CD4-positive, alpha-beta T cell (primary cell): ENCODE measurements around the gene SORBS1. TPM values are rescaled to one million over a fixed set of nuclear protein-coding genes. Genes with fewer than 3 reads are reported as not detected.

Experiments
- ATAC-seq: fragments of 200-7000 bp; cut with Tn5 transposase; one replicate; pipeline ENCODE4 v1.10.0; 2022; ENCODE audit warnings: mild to moderate bottlenecking; ENCODE audit not compliant: poor library complexity
- CTCF ChIA-PET: fragments of 350-600 bp; sonication (Branson Sonifier 250); formaldehyde crosslinking; loops from one replicate; lab custom pipeline; 2021; ENCODE audit warnings: antibody characterized with exemption, inconsistent platforms; lab: Charles Lee
- POLR2A ChIA-PET: fragments of 350-600 bp; sonication (Branson Sonifier 250); formaldehyde crosslinking; loops from one replicate; lab custom pipeline; 2021; ENCODE audit warnings: antibody characterized with exemption, inconsistent platforms; lab: Charles Lee
- DNase-seq, 14 experiments: peaks; one replicate each; pipeline ENCODE4 v3.0.0-alpha.2; 2013 to 2020; ENCODE audit warnings: mixed read lengths in 2 of 14
- H3K27ac ChIP-seq, 2 donors: one replicate each; pipeline versions ENCODE4 v1.5.1 to v1.7.0; 2013; ENCODE audit warnings: low read length in 2 of 2, low read depth in 1 of 2, mild to moderate bottlenecking in 1 of 2
- H3K27me3 ChIP-seq, 2 experiments: 1 replicate in 1 of 2; 2 replicates in 1 of 2; pipeline versions ENCODE4 v1.6.1 to v1.7.0; 2013; ENCODE audit warnings: low read length in 2 of 2, control low read depth in 1 of 2, mild to moderate bottlenecking in 1 of 2, moderate library complexity in 1 of 2; ENCODE audit not compliant: insufficient read depth in 2 of 2, control insufficient read depth in 1 of 2
- H3K36me3 ChIP-seq: one replicate; pipeline ENCODE4 v1.6.1; 2013; ENCODE audit warnings: low read length, control low read depth; ENCODE audit not compliant: insufficient read depth
- H3K4me1 ChIP-seq: one replicate; pipeline ENCODE4 v1.6.1; 2013; ENCODE audit warnings: low read length, control low read depth; ENCODE audit not compliant: insufficient read depth
- H3K4me3 ChIP-seq: one replicate; pipeline ENCODE4 v1.5.1; 2013; ENCODE audit warnings: mild to moderate bottlenecking, low read length, moderate library complexity
- H3K9me3 ChIP-seq, 2 experiments: 1 replicate in 1 of 2; 2 replicates in 1 of 2; pipeline versions ENCODE4 v1.6.1 to v1.7.0; 2013; ENCODE audit warnings: low read length in 2 of 2, mild to moderate bottlenecking in 2 of 2, control low read depth in 1 of 2, moderate library complexity in 1 of 2; ENCODE audit not compliant: control insufficient read depth in 1 of 2, insufficient read depth in 1 of 2
- H3K27ac Mint-ChIP-seq: one replicate; pipeline ENCODE4 v1.8.0; 2020; ENCODE audit warnings: mixed read lengths
- H3K27me3 Mint-ChIP-seq: one replicate; pipeline ENCODE4 v1.8.0; 2021; ENCODE audit warnings: mixed read lengths
- H3K36me3 Mint-ChIP-seq: one replicate; pipeline ENCODE4 v1.8.0; 2021; ENCODE audit warnings: low read depth, mixed read lengths
- H3K4me1 Mint-ChIP-seq: one replicate; pipeline ENCODE4 v1.8.0; 2021; ENCODE audit warnings: low read depth, mixed read lengths
- H3K4me3 Mint-ChIP-seq: one replicate; pipeline ENCODE4 v1.8.0; 2020; ENCODE audit warnings: mild to moderate bottlenecking, mixed read lengths
- H3K9me3 Mint-ChIP-seq: one replicate; pipeline ENCODE4 v1.8.0; 2020; ENCODE audit warnings: mixed read lengths
- CTCF ChIP-seq: fragments of 200-600 bp; IDR thresholded peaks from one replicate; pipeline ENCODE4 v1.8.0; 2022; ENCODE audit warnings: antibody characterized with exemption, mild to moderate bottlenecking
- intact Hi-C, 2 experiments: fragments of 100-400 bp; cut with DNase I in 1 of 2; cut with micrococcal nuclease in 1 of 2; formaldehyde crosslinking; loops; one replicate each; pipeline versions ENCODE4 v1.15.1 to v1.9.0; 2023 to 2025; cut with DNase I, micrococcal nuclease
- total RNA-seq, 174 experiments: library from RNA in 2 of 174; stranded (reverse) in 2 of 174; gene quantifications; one replicate each; pipeline ENCODE4 v1.2.3 and lab custom pipeline; 2021 to 2026

The SORBS1 gene
- total RNA-seq, 2 experiments from 2014 or later, result 1.4 to 1.8 TPM

- H3K4me1 ChIP-seq, result no peaks in the 10 kb centered on the region
- H3K9me3 ChIP-seq, result no peaks in the 10 kb centered on the region
- Mint-ChIP-seq H3K9me3 (no peaks in the 10 kb centered on the region), H3K27ac (no peak overlapping the region), H3K36me3 (peaks cover 53% of the 10 kb centered on the region), H3K4me1 (no peaks in the 10 kb centered on the region), H3K4me3 (no peak overlapping the region), H3K27me3 (no peaks in the 10 kb centered on the region)
- intact Hi-C loops, result loop anchor here in 1 of 2 experiments (10.0 kb wide), 1 partner anchor 360 kb away; no protein-coding TSS in a partner anchor
- H3K27ac ChIP-seq, result no peak overlapping the region
- ChIA-PET CTCF (interaction anchor here (1.4 kb wide), 1 partner anchor 175 kb away, joined by 4 read pairs; no protein-coding TSS in a partner anchor), POLR2A (interaction anchor here (1.6 kb wide), 1 partner anchor 89 kb away, joined by 3 read pairs; the partner anchor contains the start of gene TCTN3)
- no peak for TF ChIP-seq CTCF
- no peaks in the 10 kb centered on the region for H3K27me3 ChIP-seq
- H3K4me3 ChIP-seq, result no peak overlapping the region
- no peak for DNase-seq
- peaks cover 35% of the 10 kb centered on the region for H3K36me3 ChIP-seq
- no peak for ATAC-seq
Observed at GRCh38 chr10:95605163-95605562, 44.0 kb upstream of the SORBS1 start.

DNA sequence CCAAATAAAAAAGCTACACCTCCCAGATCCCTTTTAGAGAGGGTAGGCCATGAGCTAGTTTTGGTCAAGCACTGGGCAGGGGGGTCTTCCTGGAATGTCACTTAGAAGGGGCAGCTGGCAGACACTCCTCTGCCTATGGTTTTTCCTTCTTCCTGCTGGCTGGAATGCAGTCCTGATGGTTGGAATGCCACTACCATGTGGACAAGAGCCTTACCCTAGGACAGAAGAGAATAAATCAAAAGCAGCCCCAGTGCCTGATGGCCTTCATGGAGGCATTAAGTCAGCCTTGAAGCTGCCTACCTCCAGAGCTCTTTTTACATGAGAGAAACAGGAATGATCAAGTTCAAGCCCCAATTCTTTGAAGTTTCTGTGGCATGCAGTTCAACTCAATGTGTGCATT, 43.5 kb upstream of the SORBS1 start:
- H3K27ac Mint-ChIP-seq, result no peak overlapping the region
- H3K9me3 ChIP-seq, result no peaks in the 10 kb centered on the region
- H3K27ac ChIP-seq, result no peak overlapping the region
- ATAC-seq, result no peak
- ChIA-PET POLR2A (interaction anchor here (1.6 kb wide), 1 partner anchor 89 kb away, joined by 3 read pairs; the partner anchor contains the start of gene TCTN3), CTCF (interaction anchor here (1.4 kb wide), 1 partner anchor 174 kb away, joined by 4 read pairs; no protein-coding TSS in a partner anchor)
- H3K27me3 Mint-ChIP-seq, result no peaks in the 10 kb centered on the region
- H3K36me3 Mint-ChIP-seq, result peaks cover 48% of the 10 kb centered on the region
- H3K4me3 ChIP-seq, result no peak overlapping the region
- H3K27me3 ChIP-seq, result no peaks in the 10 kb centered on the region
- H3K4me1 Mint-ChIP-seq, result no peaks in the 10 kb centered on the region
- no peak for DNase-seq
- H3K4me3 Mint-ChIP-seq, result no peak overlapping the region
- peaks cover 32% of the 10 kb centered on the region for H3K36me3 ChIP-seq
- no peak for TF ChIP-seq CTCF
- H3K4me1 ChIP-seq, result no peaks in the 10 kb centered on the region
- intact Hi-C loops, result loop anchor here in 1 of 2 experiments (5.0 to 10.0 kb wide), 2 partner anchors 360 to 472 kb away; no protein-coding TSS in a partner anchor
- no peaks in the 10 kb centered on the region for H3K9me3 Mint-ChIP-seq

DNA sequence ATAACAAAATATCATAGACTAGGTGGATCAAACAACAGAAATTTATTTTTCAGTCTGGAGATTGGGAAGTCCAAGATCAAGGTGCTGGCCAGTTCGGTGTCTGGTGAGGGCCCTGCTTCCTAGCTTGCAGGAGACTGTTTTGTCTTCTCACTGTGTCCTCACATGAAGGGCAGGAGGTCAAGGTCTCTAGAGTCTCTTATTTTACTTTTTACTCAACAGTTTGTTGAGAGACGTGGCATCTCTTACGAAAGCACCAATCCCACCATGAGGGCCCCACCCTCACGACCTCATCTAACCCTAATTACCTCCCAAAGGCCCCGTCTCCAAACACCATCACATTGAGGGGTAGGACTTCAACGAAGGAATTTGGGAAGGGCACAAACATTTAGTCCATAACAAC, 41.2 kb upstream of the SORBS1 start:
- Mint-ChIP-seq H3K27ac (no peak overlapping the region), H3K36me3 (peaks cover 26% of the 10 kb centered on the region), H3K4me1 (no peaks in the 10 kb centered on the region), H3K27me3 (no peaks in the 10 kb centered on the region), H3K4me3 (no peak overlapping the region), H3K9me3 (no peaks in the 10 kb centered on the region)
- Histone ChIP-seq H3K27ac (no peak overlapping the region), H3K27me3 (no peaks in the 10 kb centered on the region), H3K4me1 (no peaks in the 10 kb centered on the region), H3K36me3 (peaks cover 14% of the 10 kb centered on the region), H3K9me3 (no peaks in the 10 kb centered on the region), H3K4me3 (no peak overlapping the region)
- ATAC-seq (no peak), DNase-seq (no peak)
- ChIA-PET POLR2A (interaction anchor here (0.8 to 0.9 kb wide), 2 partner anchors 14 to 172 kb away, joined by 3 read pairs; no protein-coding TSS in a partner anchor), CTCF (no interaction called here)
- TF ChIP-seq CTCF, result no peak
- intact Hi-C loops, result loop anchor here in 1 of 2 experiments (5.0 to 10.0 kb wide), 2 partner anchors 358 to 470 kb away; no protein-coding TSS in a partner anchor
